Measurements from ENCODE around the gene ZKSCAN7. TPM values are rescaled to one million over a fixed set of nuclear protein-coding genes. Genes with fewer than 3 reads are reported as not detected.

ZKSCAN7 gene
- polyA plus RNA-seq, 1 donor (not counting 4 experiments of a cell fraction or from before 2014, with no cell fraction given) = 1.6 TPM

- DNase-seq (ENCODE audit: low read depth, low spot score) (no peak), FAIRE-seq (no peak)
Observed at GRCh38 chr3:44518782-44519156, 36.2 kb upstream of the ZKSCAN7 start.

GRCh38 chr3:44521721-44522120 is 33.3 kb upstream of the ZKSCAN7 start:
- dilution Hi-C loops (cut with MboI; ENCODE audit: extremely low pct_ligation_motif_present, low sequenced_read_pairs) = no loop called here
- no peak overlapping the region for H2AFZ ChIP-seq (ENCODE audit: control insufficient read depth, low read length)
- H3K4me2 ChIP-seq (ENCODE audit: control insufficient read depth, extremely low read depth, insufficient read depth, low read depth, low read length) = no peak overlapping the region
- DNase-seq (ENCODE audit: low read depth, low spot score) (no peak), FAIRE-seq (no peak)
- H3K27ac ChIP-seq (ENCODE audit: control insufficient read depth, insufficient read depth, low read length) = no peak overlapping the region
- no peaks in the 10 kb centered on the region for H3K9me3 ChIP-seq (ENCODE audit: control insufficient read depth, low read depth, low read length)
- H3K9me1 ChIP-seq (ENCODE audit: control insufficient read depth, extremely low read depth, insufficient read depth, low read length) = no peaks in the 10 kb centered on the region
- TF ChIP-seq, protein P1, sequence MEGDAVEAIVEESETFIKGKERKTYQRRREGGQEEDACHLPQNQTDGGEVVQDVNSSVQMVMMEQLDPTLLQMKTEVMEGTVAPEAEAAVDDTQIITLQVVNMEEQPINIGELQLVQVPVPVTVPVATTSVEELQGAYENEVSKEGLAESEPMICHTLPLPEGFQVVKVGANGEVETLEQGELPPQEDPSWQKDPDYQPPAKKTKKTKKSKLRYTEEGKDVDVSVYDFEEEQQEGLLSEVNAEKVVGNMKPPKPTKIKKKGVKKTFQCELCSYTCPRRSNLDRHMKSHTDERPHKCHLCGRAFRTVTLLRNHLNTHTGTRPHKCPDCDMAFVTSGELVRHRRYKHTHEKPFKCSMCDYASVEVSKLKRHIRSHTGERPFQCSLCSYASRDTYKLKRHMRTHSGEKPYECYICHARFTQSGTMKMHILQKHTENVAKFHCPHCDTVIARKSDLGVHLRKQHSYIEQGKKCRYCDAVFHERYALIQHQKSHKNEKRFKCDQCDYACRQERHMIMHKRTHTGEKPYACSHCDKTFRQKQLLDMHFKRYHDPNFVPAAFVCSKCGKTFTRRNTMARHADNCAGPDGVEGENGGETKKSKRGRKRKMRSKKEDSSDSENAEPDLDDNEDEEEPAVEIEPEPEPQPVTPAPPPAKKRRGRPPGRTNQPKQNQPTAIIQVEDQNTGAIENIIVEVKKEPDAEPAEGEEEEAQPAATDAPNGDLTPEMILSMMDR (optimal IDR thresholded peaks at IDR 0.05 in 1 of 3, IDR thresholded peaks at IDR 0.05 in 1 of 3, conservative IDR thresholded peaks at IDR 0.05 in 1 of 3; ENCODE audit: extremely low read depth in 1 of 3, insufficient read depth in 2 of 3, low read length in 3 of 3) = no peak
- TF ChIP-seq EZH2 (IDR thresholded peaks at IDR 0.05; ENCODE audit: low read length) = no peak
- H3K4me1 ChIP-seq (ENCODE audit: control insufficient read depth, extremely low read depth, insufficient read depth, low read length) = no peaks in the 10 kb centered on the region
- no peaks in the 10 kb centered on the region for H3K79me2 ChIP-seq (ENCODE audit: control insufficient read depth, insufficient read depth, low read length)
- no peaks in the 10 kb centered on the region for H4K20me1 ChIP-seq (ENCODE audit: control insufficient read depth, extremely low read depth, insufficient read depth, low read length)
- no peak overlapping the region for H3K4me3 ChIP-seq (ENCODE audit: control insufficient read depth in 2 of 3, extremely low read depth in 1 of 3, insufficient read depth in 2 of 3, low read depth in 1 of 3, low read length in 3 of 3)
- no peaks in the 10 kb centered on the region for H3K36me3 ChIP-seq (ENCODE audit: control insufficient read depth in 2 of 2, extremely low read depth in 1 of 2, insufficient read depth in 2 of 2, low read length in 2 of 2)
- peaks cover 3% of the 10 kb centered on the region for H3K27me3 ChIP-seq (ENCODE audit: control insufficient read depth, extremely low read depth, insufficient read depth, low read length)
- no peak overlapping the region for H3K9ac ChIP-seq (ENCODE audit: control insufficient read depth, extremely low read depth, insufficient read depth, low read length)

More at GRCh38 chr3:44518782-44519156, 36.2 kb upstream of the ZKSCAN7 start:
- Histone ChIP-seq H3K4me1 (ENCODE audit: control insufficient read depth, extremely low read depth, insufficient read depth, low read length) (no peaks in the 10 kb centered on the region), H3K27me3 (ENCODE audit: control insufficient read depth, extremely low read depth, insufficient read depth, low read length) (no peaks in the 10 kb centered on the region), H3K9me3 (ENCODE audit: control insufficient read depth, low read depth, low read length) (no peaks in the 10 kb centered on the region), H4K20me1 (ENCODE audit: control insufficient read depth, extremely low read depth, insufficient read depth, low read length) (no peaks in the 10 kb centered on the region), H3K4me3 (ENCODE audit: control insufficient read depth in 2 of 3, extremely low read depth in 1 of 3, insufficient read depth in 2 of 3, low read depth in 1 of 3, low read length in 3 of 3) (no peak overlapping the region), H3K9ac (ENCODE audit: control insufficient read depth, extremely low read depth, insufficient read depth, low read length) (no peak overlapping the region), H3K27ac (ENCODE audit: control insufficient read depth, insufficient read depth, low read length) (no peak overlapping the region), H2AFZ (ENCODE audit: control insufficient read depth, low read length) (no peak overlapping the region), H3K9me1 (ENCODE audit: control insufficient read depth, extremely low read depth, insufficient read depth, low read length) (no peaks in the 10 kb centered on the region), H3K79me2 (ENCODE audit: control insufficient read depth, insufficient read depth, low read length) (no peaks in the 10 kb centered on the region), H3K4me2 (ENCODE audit: control insufficient read depth, extremely low read depth, insufficient read depth, low read depth, low read length) (no peak overlapping the region), H3K36me3 (ENCODE audit: control insufficient read depth in 2 of 2, extremely low read depth in 1 of 2, insufficient read depth in 2 of 2, low read length in 2 of 2) (no peaks in the 10 kb centered on the region)
- no peak for TF ChIP-seq EZH2 (IDR thresholded peaks at IDR 0.05; ENCODE audit: low read length)
- TF ChIP-seq, protein P1 (optimal IDR thresholded peaks at IDR 0.05 in 1 of 3, IDR thresholded peaks at IDR 0.05 in 1 of 3, conservative IDR thresholded peaks at IDR 0.05 in 1 of 3; ENCODE audit: extremely low read depth in 1 of 3, insufficient read depth in 2 of 3, low read length in 3 of 3) = no peak
- dilution Hi-C loops (cut with MboI; ENCODE audit: extremely low pct_ligation_motif_present, low sequenced_read_pairs) = no loop called here

Data from keratinocyte (primary cell).